HT1080 (cell line): ENCODE measurements around the gene CFAP299. TPM values are rescaled to one million over a fixed set of nuclear protein-coding genes. Genes with fewer than 3 reads are reported as not detected.

Experiments
- DNase-seq: peaks from one replicate; pipeline ENCODE4 v3.0.0-alpha.2; 2015; ENCODE audit warnings: low read depth
- total RNA-seq: library from RNA; depleted of rRNA; stranded (reverse); fragments of >200 nt; shearing (Covaris generic); gene quantifications from 2 replicates; pipeline ENCODE4 v1.2.3, GENCODE V29; 2014

The CFAP299 gene
- total RNA-seq, 1 experiment from 2014 or later, result 0.68 TPM

GRCh38 chr4:80439294-80440061, 103.9 kb downstream of the CFAP299 start:
- peak; percentile 18 for DNase-seq

DNA sequence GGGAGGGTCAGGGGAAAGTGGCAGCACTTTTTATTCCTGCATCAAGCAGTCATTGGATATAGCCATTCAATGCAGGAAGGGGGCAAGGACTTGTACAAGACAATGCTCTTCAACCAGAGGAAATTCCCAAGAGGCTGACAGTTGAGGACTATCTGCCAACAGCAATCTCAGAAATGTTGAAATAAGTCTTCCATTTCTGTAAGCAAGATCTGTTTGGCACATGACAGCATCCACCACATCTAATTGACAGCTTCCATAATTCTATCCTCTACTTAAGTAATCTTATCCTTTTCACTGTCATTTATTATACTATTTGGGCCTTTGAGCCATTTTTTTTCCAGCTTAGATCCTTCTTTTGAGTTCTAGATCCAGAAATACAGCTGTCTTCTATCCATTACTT, 110.7 kb downstream of the CFAP299 start:
- no peak for DNase-seq

GRCh38 chr4:80446664-80447063, 111.1 kb downstream of the CFAP299 start:
- DNase-seq, result no peak

GRCh38 chr4:80447493-80447892, 112.0 kb downstream of the CFAP299 start:
- DNase-seq, result no peak

GRCh38 chr4:80448056-80448455, 112.5 kb downstream of the CFAP299 start:
- no peak for DNase-seq

DNA sequence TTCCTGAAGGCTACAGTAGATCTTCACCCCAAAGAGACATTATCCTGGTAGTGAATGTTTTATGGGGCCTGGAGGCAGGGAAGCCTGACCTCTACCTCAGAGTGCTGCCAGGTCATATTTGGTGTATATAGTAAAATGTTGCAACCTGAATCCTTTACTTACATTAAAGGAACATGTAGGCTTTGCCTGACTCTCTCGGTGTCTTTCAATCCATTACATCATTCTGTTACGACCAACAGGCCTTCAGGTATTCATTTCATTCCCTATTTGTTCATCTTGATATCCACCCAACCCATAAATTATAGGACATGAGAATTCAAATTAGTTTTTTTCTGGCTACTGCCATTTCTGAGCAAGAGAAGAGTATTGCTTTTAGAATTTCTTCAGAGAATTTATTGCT, 116.5 kb downstream of the CFAP299 start:
- DNase-seq, result no peak

DNA sequence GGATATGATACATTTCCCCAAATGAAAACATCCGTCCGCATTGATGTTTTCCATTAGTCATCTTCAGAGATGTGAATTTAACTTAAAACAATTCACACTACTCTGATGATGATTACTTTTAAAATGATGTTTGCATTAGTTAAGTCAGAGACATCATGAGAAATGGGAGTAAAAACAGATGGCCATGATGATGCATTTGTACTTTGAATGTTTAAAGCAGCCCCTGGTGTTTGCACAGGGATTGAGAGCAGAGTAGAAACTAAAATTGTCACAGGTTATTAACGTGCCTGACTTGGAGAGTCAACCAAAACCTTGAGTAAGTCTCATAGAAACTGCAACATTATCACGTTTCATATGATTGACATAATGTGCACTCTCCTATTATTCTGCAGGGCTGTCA, 117.2 kb downstream of the CFAP299 start:
- no peak for DNase-seq

DNA sequence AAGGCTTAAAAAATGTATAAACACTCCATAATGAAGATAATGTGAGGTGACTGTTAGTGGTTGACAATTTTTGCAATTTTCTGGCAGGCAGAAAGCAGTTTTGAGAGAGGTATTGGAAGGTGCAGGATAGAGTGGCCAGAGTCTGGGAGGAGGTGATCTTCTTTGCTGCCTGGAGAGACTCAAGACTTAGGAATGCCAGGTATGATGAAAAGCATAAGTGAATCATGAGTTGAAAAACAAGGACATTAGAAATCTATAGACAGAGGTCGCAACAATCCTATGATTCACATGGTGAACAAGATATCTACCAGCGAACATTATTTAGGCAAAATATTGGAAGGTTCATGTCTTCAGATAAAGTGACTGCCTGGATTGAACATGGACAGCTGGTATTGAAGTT, 118.5 kb downstream of the CFAP299 start:
- DNase-seq, result peak; percentile 57

GRCh38 chr4:80454556-80454955, 119.0 kb downstream of the CFAP299 start:
- no peak for DNase-seq

GRCh38 chr4:80459918-80460473, 124.5 kb downstream of the CFAP299 start:
- no peak for DNase-seq

- no peak for DNase-seq
Measured at GRCh38 chr4:80461412-80461811, 125.9 kb downstream of the CFAP299 start.

GRCh38 chr4:80462621-80463091, 127.1 kb downstream of the CFAP299 start:
- no peak for DNase-seq

- DNase-seq, result no peak
Measured at GRCh38 chr4:80463509-80463908, 128.0 kb downstream of the CFAP299 start.

- DNase-seq, result no peak
Measured at GRCh38 chr4:80465238-80465637, 129.7 kb downstream of the CFAP299 start.

GRCh38 chr4:80465736-80466135, 130.2 kb downstream of the CFAP299 start:
- DNase-seq, result no peak

DNA sequence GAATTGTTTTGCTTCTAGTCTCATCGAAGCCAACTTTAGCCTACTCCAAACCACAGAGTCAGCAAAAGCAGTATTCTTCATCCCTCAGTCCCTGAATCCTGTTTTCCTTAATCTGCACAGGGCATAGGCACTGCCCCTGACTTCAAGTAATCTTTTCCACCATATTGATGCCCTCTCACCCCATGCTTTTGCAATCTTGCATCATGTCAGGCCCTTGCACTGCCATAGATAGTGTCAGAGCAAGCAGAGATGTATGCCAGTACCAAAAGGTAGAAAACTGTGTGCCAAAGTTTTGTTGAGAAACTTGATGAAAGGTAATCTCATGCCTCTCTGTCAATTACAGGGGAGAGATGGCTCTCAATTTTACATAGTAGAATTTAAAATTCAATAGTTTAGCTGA, 131.1 kb downstream of the CFAP299 start:
- DNase-seq, result no peak

- peak; percentile 27 for DNase-seq
Measured at GRCh38 chr4:80471756-80472155, 136.2 kb downstream of the CFAP299 start.

DNA sequence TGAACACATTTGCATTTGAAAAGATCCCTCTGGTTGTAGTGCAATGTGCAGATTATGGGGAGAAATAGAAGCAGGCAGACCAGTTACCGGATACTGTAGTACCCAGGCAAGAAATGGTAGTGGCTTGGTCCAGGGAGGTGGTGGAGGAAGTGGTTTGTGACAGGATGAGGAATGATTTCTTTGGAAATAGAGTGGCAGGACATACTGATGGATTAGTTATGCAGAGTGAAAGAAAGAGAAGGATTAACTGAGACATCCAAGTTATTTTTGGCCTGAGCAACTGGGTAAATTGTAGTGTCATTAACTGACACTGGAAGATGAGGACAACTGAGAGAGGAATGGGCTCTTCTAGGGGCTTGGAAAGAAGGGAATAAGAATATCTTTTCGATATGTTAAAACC, 139.7 kb downstream of the CFAP299 start:
- no peak for DNase-seq

DNA sequence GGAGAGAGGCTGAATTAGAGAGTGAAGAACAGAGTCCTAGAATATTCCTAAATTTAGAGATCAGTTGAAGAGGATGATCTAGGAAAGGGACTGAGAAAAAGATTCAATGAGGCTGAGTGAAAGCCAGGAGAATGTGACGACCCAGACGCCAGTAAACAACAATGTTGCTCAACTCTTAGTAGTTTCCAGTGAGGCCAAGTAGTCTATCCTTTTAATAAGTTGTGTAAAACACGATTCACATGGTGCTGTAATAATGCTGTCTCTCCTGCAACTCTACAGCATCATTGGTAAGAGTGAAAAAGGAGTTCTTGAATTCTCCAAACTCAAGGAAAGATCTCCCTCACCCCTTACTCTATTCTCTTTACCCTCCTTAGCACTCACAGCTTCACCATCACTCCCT, 140.3 kb downstream of the CFAP299 start:
- no peak for DNase-seq

GRCh38 chr4:80484712-80485111, 149.2 kb downstream of the CFAP299 start:
- no peak for DNase-seq

DNA sequence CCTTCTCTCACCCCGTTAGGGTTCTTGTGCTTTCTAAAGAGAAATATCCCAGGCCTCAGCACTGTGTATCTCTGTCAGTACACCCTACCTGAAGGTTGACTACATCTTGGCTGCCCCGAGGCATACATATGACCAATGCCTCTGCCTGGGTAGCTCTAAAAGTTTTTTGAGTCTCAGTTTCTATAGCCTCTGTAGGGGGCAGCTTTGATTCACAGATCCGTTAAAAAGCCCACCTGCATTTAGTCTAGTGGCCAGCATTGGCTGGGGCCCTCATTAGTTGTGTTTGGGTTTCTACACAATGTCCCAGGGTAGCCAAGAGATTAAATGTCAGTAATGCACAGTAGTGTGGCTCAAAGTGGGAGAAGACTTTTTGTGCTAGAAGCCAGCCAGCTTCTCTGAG, 151.1 kb downstream of the CFAP299 start:
- DNase-seq, result no peak

DNA sequence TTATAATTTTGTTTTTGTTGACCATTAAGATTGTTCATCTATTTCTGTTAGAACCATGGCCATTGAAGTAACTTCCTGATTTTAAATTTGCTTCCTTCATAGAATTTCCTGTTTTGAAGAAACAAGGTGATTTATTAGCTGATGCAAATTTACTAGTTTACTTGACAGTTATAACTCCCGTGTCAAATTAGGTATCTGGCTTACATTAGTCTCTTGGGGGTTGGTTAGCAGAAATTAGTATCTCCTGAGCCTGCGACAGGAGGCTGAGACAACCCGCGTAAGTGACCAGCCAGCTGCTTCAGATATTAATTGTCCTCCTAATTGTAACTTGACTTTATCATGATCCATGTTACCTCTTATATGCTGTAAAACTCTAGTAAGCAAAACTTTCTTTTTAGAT, 154.3 kb downstream of the CFAP299 start:
- no peak for DNase-seq

DNA sequence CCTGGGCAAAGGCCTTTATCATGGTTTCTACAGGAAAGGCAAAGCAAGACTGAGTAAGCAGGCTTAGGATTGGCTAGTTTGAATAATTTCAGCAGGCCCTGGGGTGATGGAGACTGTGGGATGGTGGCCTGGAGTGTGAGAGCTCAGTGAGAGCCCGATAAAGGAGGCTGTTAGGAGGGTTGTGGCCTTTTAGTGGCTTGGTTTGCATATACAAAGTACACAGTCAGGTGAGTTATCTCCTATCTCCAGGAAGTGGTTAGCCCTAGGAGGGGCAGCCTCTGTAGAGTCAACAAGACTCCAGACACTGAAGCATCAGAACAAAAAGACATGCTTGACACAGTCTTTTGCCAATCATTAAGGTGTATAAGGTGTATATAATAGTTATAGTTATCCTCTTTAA, 157.2 kb downstream of the CFAP299 start:
- peak; percentile 46 for DNase-seq
